CD14-positive monocyte (primary cell): ENCODE measurements around the gene CYP27A1. TPM values are rescaled to one million over a fixed set of nuclear protein-coding genes. Genes with fewer than 3 reads are reported as not detected.

Experiments
- DNase-seq, 3 donors: peaks; one replicate each; pipeline ENCODE4 v3.0.0-alpha.2; 2011 to 2022
- H2AFZ ChIP-seq: 2 replicates; pipeline ENCODE4 v1.6.0; 2012; ENCODE audit warnings: mild to moderate bottlenecking, low read depth, low read length, inconsistent platforms; ENCODE audit not compliant: insufficient read depth, poor library complexity, severe bottlenecking
- H3K27ac ChIP-seq, 2 donors: 1 replicate in 1 of 2; 2 replicates in 1 of 2; pipeline ENCODE4 v1.5.1; 2012 to 2013; ENCODE audit warnings: low read length in 2 of 2, control low read depth in 1 of 2, inconsistent platforms in 1 of 2, low read depth in 1 of 2, mild to moderate bottlenecking in 1 of 2
- H3K27me3 ChIP-seq, 2 donors: one replicate each; pipeline versions ENCODE4 v1.6.0 to v1.6.1; 2011 to 2013; ENCODE audit warnings: low read length in 2 of 2; ENCODE audit not compliant: control insufficient read depth in 2 of 2, insufficient read depth in 2 of 2
- H3K36me3 ChIP-seq, 2 donors: replicated peaks in 1 of 2; 1 replicate in 1 of 2; 2 replicates in 1 of 2; pipeline versions ENCODE4 v1.5.1 to v1.6.1; 2012 to 2013; ENCODE audit warnings: low read length in 2 of 2, control low read depth in 1 of 2, inconsistent platforms in 1 of 2, mild to moderate bottlenecking in 1 of 2; ENCODE audit not compliant: insufficient read depth in 2 of 2, control insufficient read depth in 1 of 2
- H3K4me1 ChIP-seq, 2 donors: 1 replicate in 1 of 2; 2 replicates in 1 of 2; pipeline versions ENCODE4 v1.5.1 to v1.6.1; 2012 to 2013; ENCODE audit warnings: low read length in 2 of 2, control low read depth in 1 of 2, inconsistent platforms in 1 of 2, mild to moderate bottlenecking in 1 of 2, moderate library complexity in 1 of 2; ENCODE audit not compliant: insufficient read depth in 2 of 2, control insufficient read depth in 1 of 2
- H3K4me2 ChIP-seq: replicated peaks from 2 replicates; pipeline ENCODE3; 2012; ENCODE audit warnings: low read length, moderate library complexity, mild to moderate bottlenecking; ENCODE audit not compliant: poor library complexity, severe bottlenecking; ENCODE audit errors: extremely low read depth
- H3K4me3 ChIP-seq, 3 experiments: fragments of 200-600 bp in 1 of 3; sonication (generic) in 1 of 3; replicated peaks in 1 of 3; 1 replicate in 2 of 3; 2 replicates in 1 of 3; pipeline ENCODE4 v1.5.1; 2011 to 2013; ENCODE audit warnings: low read length in 3 of 3, mild to moderate bottlenecking in 3 of 3, control low read depth in 2 of 3, low read depth in 2 of 3, inconsistent platforms in 1 of 3, moderate library complexity in 1 of 3
- H3K79me2 ChIP-seq: 2 replicates; pipeline ENCODE4 v1.6.0; 2012; ENCODE audit warnings: mild to moderate bottlenecking, control low read depth, inconsistent platforms, low read length, moderate library complexity; ENCODE audit not compliant: insufficient read depth
- H3K9ac ChIP-seq: 2 replicates; pipeline ENCODE4 v1.6.0; 2017; ENCODE audit warnings: low read length, mild to moderate bottlenecking; ENCODE audit not compliant: insufficient read depth, poor library complexity, severe bottlenecking
- H3K9me3 ChIP-seq, 2 donors: replicated peaks in 1 of 2; 1 replicate in 1 of 2; 2 replicates in 1 of 2; pipeline versions ENCODE4 v1.5.1 to v1.6.1; 2012 to 2013; ENCODE audit warnings: low read length in 2 of 2, control low read depth in 1 of 2; ENCODE audit not compliant: control insufficient read depth in 1 of 2, insufficient read depth in 1 of 2
- H4K20me1 ChIP-seq: 2 replicates; pipeline ENCODE4 v1.6.0; 2012; ENCODE audit warnings: mild to moderate bottlenecking, low read length, control low read depth, moderate library complexity; ENCODE audit not compliant: insufficient read depth
- H3K27ac Mint-ChIP-seq, 7 donors: one replicate each; pipeline ENCODE4 v1.8.0; 2020; ENCODE audit warnings: mild to moderate bottlenecking in 7 of 7, mixed read lengths in 7 of 7, moderate library complexity in 6 of 7, inconsistent platforms in 2 of 7
- H3K27me3 Mint-ChIP-seq, 3 donors: one replicate each; pipeline ENCODE4 v1.8.0; 2021 to 2022; ENCODE audit warnings: low read depth in 3 of 3, mild to moderate bottlenecking in 3 of 3, mixed read lengths in 3 of 3, moderate library complexity in 3 of 3, inconsistent platforms in 1 of 3
- H3K36me3 Mint-ChIP-seq, 2 donors: one replicate each; pipeline ENCODE4 v1.8.0; 2020; ENCODE audit warnings: mixed read lengths in 2 of 2, inconsistent platforms in 1 of 2, mild to moderate bottlenecking in 1 of 2
- H3K4me1 Mint-ChIP-seq: one replicate; pipeline ENCODE4 v1.8.0; 2020; ENCODE audit warnings: mild to moderate bottlenecking, mixed read lengths
- H3K4me3 Mint-ChIP-seq, 2 donors: one replicate each; pipeline ENCODE4 v1.8.0; 2020; ENCODE audit warnings: mild to moderate bottlenecking in 2 of 2, mixed read lengths in 2 of 2, moderate library complexity in 1 of 2
- H3K9me3 Mint-ChIP-seq, 7 donors: one replicate each; pipeline ENCODE4 v1.8.0; 2020 to 2022; ENCODE audit warnings: mixed read lengths in 7 of 7, mild to moderate bottlenecking in 6 of 7, moderate library complexity in 6 of 7, inconsistent platforms in 2 of 7
- CTCF ChIP-seq: fragments of 200-600 bp; IDR thresholded peaks from one replicate; pipeline ENCODE4 v1.8.0; 2022; ENCODE audit warnings: antibody characterized with exemption, mild to moderate bottlenecking
- WGBS: methylation state at CpG from one replicate; pipeline ENCODE4 v1.1.5; 2013; ENCODE audit warnings: missing lambda C conversion rate; ENCODE audit not compliant: insufficient coverage; 5-methylcytosine and 5-hydroxymethylcytosine counted together
- intact Hi-C, 2 donors: fragments of 100-400 bp; cut with micrococcal nuclease; formaldehyde crosslinking; loops; one replicate each; pipeline versions ENCODE4 v1.15.0 to v1.15.1; 2023
- polyA plus RNA-seq, 3 donors: library from polyadenylated mRNA; depleted of rRNA in 1 of 3; unstranded in 2 of 3; stranded (reverse) in 1 of 3; fragments of 300-500 nt in 2 of 3; fragments of >200 nt in 1 of 3; fragmentation: Illumina TruSeq in 2 of 3; gene quantifications; 1 replicate in 2 of 3; 2 replicates in 1 of 3; pipeline ENCODE4 v1.2.3, GENCODE V29; 2012 to 2021

CYP27A1 gene
- polyA plus RNA-seq, 3 donors: 151 to 218 (median 214) TPM

- H3K36me3 ChIP-seq: no peaks in the 10 kb centered on the region
- intact Hi-C loops: no loop called here
- H3K4me3 ChIP-seq: no peak overlapping the region
- Mint-ChIP-seq H3K27me3 (peaks cover 59 to 77% (median 69%) of the 10 kb centered on the region in 3 donors), H3K36me3 (peaks cover 2 to 4% of the 10 kb centered on the region in 2 donors), H3K4me1 (peaks cover 27% of the 10 kb centered on the region), H3K27ac (no peak overlapping the region), H3K9me3 (peaks cover 0 to 27% (median 12%) of the 10 kb centered on the region in 7 donors), H3K4me3 (peak overlapping the region in 1 of 2 donors; percentile 75)
- H4K20me1 ChIP-seq: no peaks in the 10 kb centered on the region
- no peak overlapping the region for H2AFZ ChIP-seq
- 82% methylated on average over 3 of the region's 3 CpGs for WGBS
- H3K27ac ChIP-seq: no peak overlapping the region
- peaks cover 39 to 58% of the 10 kb centered on the region in 2 donors for H3K27me3 ChIP-seq
- no peak overlapping the region for H3K4me2 ChIP-seq
- H3K9me3 ChIP-seq: peaks cover 0 to 24% of the 10 kb centered on the region in 2 donors
- no peak for DNase-seq
- H3K4me1 ChIP-seq: peaks cover 8 to 29% of the 10 kb centered on the region in 2 donors
- no peak overlapping the region for H3K9ac ChIP-seq
- no peak for TF ChIP-seq CTCF
- no peaks in the 10 kb centered on the region for H3K79me2 ChIP-seq
These were observed 81.1 kb downstream of the CYP27A1 start for GRCh38 chr2:218863021-218863520.

Other genes starting within 250 kb of the CYP27A1 start
- 1 to 10 TPM; 2.7 to 4.9 (median 2.7) TPM for gene USP37, start 213.8 kb upstream of the CYP27A1 start, polyA plus RNA-seq
- 10 to 100 TPM; 14.5 to 21.5 (median 18.4) TPM for gene CNOT9, start 213.3 kb upstream of the CYP27A1 start, polyA plus RNA-seq
- under 1 TPM in 2 of 3 donors, not detected in 1; 0.04 to 0.05 TPM for gene PLCD4, start 174.2 kb upstream of the CYP27A1 start, polyA plus RNA-seq
- 10 to 100 TPM in 1 of 3 donors, 1 to 10 TPM in 1, under 1 TPM in 1; 0.72 to 15.6 (median 3.3) TPM for gene ZNF142, start 122.5 kb upstream of the CYP27A1 start, polyA plus RNA-seq
- 10 to 100 TPM; 10.5 to 42.9 (median 12.3) TPM for gene BCS1L, start 122.5 kb upstream of the CYP27A1 start, polyA plus RNA-seq
- 10 to 100 TPM; 10.7 to 20.3 (median 12.9) TPM for gene RNF25, start 110.1 kb upstream of the CYP27A1 start, polyA plus RNA-seq
- 10 to 100 TPM in 1 of 3 donors, 1 to 10 TPM in 2; 1.3 to 36.2 (median 3.3) TPM for gene STK36, start 110.1 kb upstream of the CYP27A1 start, polyA plus RNA-seq
- 10 to 100 TPM; 13.5 to 90.2 (median 16.3) TPM for gene TTLL4, start 71.3 kb upstream of the CYP27A1 start, polyA plus RNA-seq
- not detected for gene PRKAG3, start 49.7 kb downstream of the CYP27A1 start, polyA plus RNA-seq
- under 1 TPM; 0.27 to 0.65 (median 0.37) TPM for gene WNT6, start 77.7 kb downstream of the CYP27A1 start, polyA plus RNA-seq
- under 1 TPM in 1 of 3 donors, not detected in 2; 0.04 TPM for gene WNT10A, start 98.7 kb downstream of the CYP27A1 start, polyA plus RNA-seq
- gene CDK5R2, start 177.5 kb downstream of the CYP27A1 start, polyA plus RNA-seq: not detected
- gene FEV, start 203.0 kb downstream of the CYP27A1 start, polyA plus RNA-seq: not detected
- gene CRYBA2, start 211.3 kb downstream of the CYP27A1 start, polyA plus RNA-seq: not detected